Measurements from ENCODE around the gene CD59. TPM values are rescaled to one million over a fixed set of nuclear protein-coding genes. Genes with fewer than 3 reads are reported as not detected.

The CD59 gene
- total RNA-seq, 2 experiments from 2014 or later: 35.2 to 37.8 TPM

- ChIA-PET CTCF (no interaction called here), POLR2A (no interaction called here)
- no peaks in the 10 kb centered on the region for H3K4me1 Mint-ChIP-seq (ENCODE audit: low read depth)
- ATAC-seq (ENCODE audit: poor library complexity): no peak
- TF ChIP-seq CTCF (IDR thresholded peaks at IDR 0.05): no peak
- no peak overlapping the region for H3K27ac ChIP-seq (ENCODE audit: low read depth in 1 of 2, low read length in 2 of 2)
- H3K4me1 ChIP-seq (ENCODE audit: insufficient read depth, low read length): no peaks in the 10 kb centered on the region
- no peak overlapping the region for H3K4me3 ChIP-seq (ENCODE audit: low read length)
- peaks cover 0 to 3% of the 10 kb centered on the region in 2 experiments for H3K9me3 ChIP-seq (ENCODE audit: control insufficient read depth in 1 of 2, insufficient read depth in 1 of 2, low read length in 2 of 2)
- no peak overlapping the region for H3K4me3 Mint-ChIP-seq
- no peaks in the 10 kb centered on the region for H3K9me3 Mint-ChIP-seq
- H3K27me3 ChIP-seq (ENCODE audit: control insufficient read depth in 1 of 2, insufficient read depth in 2 of 2, low read length in 2 of 2): no peaks in the 10 kb centered on the region
- H3K36me3 ChIP-seq (ENCODE audit: insufficient read depth, low read length): no peaks in the 10 kb centered on the region
- H3K27me3 Mint-ChIP-seq: peaks cover 25% of the 10 kb centered on the region
- intact Hi-C loops (cut with DNase I, micrococcal nuclease): no loop called here
- H3K27ac Mint-ChIP-seq: no peak overlapping the region
- H3K36me3 Mint-ChIP-seq (ENCODE audit: low read depth): no peaks in the 10 kb centered on the region
- DNase-seq: no peak
These were observed 67.8 kb downstream of the CD59 start for GRCh38 chr11:33668468-33668825.

GRCh38 chr11:33667819-33668467 is 68.3 kb downstream of the CD59 start:
- Histone ChIP-seq H3K27me3 (ENCODE audit: control insufficient read depth in 1 of 2, insufficient read depth in 2 of 2, low read length in 2 of 2) (no peaks in the 10 kb centered on the region), H3K4me1 (ENCODE audit: insufficient read depth, low read length) (no peaks in the 10 kb centered on the region), H3K4me3 (ENCODE audit: low read length) (no peak overlapping the region), H3K9me3 (ENCODE audit: control insufficient read depth in 1 of 2, insufficient read depth in 1 of 2, low read length in 2 of 2) (peaks cover 0 to 3% of the 10 kb centered on the region in 2 experiments), H3K27ac (ENCODE audit: low read depth in 1 of 2, low read length in 2 of 2) (no peak overlapping the region), H3K36me3 (ENCODE audit: insufficient read depth, low read length) (no peaks in the 10 kb centered on the region)
- no peak for TF ChIP-seq CTCF (IDR thresholded peaks at IDR 0.05)
- Mint-ChIP-seq H3K36me3 (ENCODE audit: low read depth) (no peaks in the 10 kb centered on the region), H3K27ac (no peak overlapping the region), H3K27me3 (peaks cover 25% of the 10 kb centered on the region), H3K4me1 (ENCODE audit: low read depth) (no peaks in the 10 kb centered on the region), H3K9me3 (no peaks in the 10 kb centered on the region), H3K4me3 (no peak overlapping the region)
- ChIA-PET POLR2A (no interaction called here), CTCF (no interaction called here)
- DNase-seq: no peak
- ATAC-seq (ENCODE audit: poor library complexity): no peak
- intact Hi-C loops (cut with DNase I, micrococcal nuclease): no loop called here

- TF ChIP-seq CTCF (IDR thresholded peaks at IDR 0.05): no peak
- peaks cover 20% of the 10 kb centered on the region for H3K27me3 Mint-ChIP-seq
- Histone ChIP-seq H3K36me3 (ENCODE audit: insufficient read depth, low read length) (no peaks in the 10 kb centered on the region), H3K4me1 (ENCODE audit: insufficient read depth, low read length) (no peaks in the 10 kb centered on the region), H3K4me3 (ENCODE audit: low read length) (no peak overlapping the region), H3K27me3 (ENCODE audit: control insufficient read depth in 1 of 2, insufficient read depth in 2 of 2, low read length in 2 of 2) (no peaks in the 10 kb centered on the region), H3K9me3 (ENCODE audit: control insufficient read depth in 1 of 2, insufficient read depth in 1 of 2, low read length in 2 of 2) (peaks cover 0 to 3% of the 10 kb centered on the region in 2 experiments), H3K27ac (ENCODE audit: low read depth in 1 of 2, low read length in 2 of 2) (no peak overlapping the region)
- H3K36me3 Mint-ChIP-seq (ENCODE audit: low read depth): no peaks in the 10 kb centered on the region
- intact Hi-C loops (cut with DNase I, micrococcal nuclease): no loop called here
- no peaks in the 10 kb centered on the region for H3K4me1 Mint-ChIP-seq (ENCODE audit: low read depth)
- DNase-seq (no peak), ATAC-seq (ENCODE audit: poor library complexity) (no peak)
- no peak overlapping the region for H3K27ac Mint-ChIP-seq
- H3K4me3 Mint-ChIP-seq: no peak overlapping the region
- POLR2A ChIA-PET: no interaction called here
- CTCF ChIA-PET: no interaction called here
- H3K9me3 Mint-ChIP-seq: no peaks in the 10 kb centered on the region
These were observed 70.7 kb downstream of the CD59 start for GRCh38 chr11:33665350-33666106.

Data from CD4-positive, alpha-beta T cell (primary cell).